Fibroblast of skin of back (primary cell): ENCODE data around the gene ZCCHC24.

ENCODE experiments used
- DNase-seq: peaks from one replicate; pipeline ENCODE4 v3.0.0-alpha.2; 2013

ZCCHC24 gene

DNA sequence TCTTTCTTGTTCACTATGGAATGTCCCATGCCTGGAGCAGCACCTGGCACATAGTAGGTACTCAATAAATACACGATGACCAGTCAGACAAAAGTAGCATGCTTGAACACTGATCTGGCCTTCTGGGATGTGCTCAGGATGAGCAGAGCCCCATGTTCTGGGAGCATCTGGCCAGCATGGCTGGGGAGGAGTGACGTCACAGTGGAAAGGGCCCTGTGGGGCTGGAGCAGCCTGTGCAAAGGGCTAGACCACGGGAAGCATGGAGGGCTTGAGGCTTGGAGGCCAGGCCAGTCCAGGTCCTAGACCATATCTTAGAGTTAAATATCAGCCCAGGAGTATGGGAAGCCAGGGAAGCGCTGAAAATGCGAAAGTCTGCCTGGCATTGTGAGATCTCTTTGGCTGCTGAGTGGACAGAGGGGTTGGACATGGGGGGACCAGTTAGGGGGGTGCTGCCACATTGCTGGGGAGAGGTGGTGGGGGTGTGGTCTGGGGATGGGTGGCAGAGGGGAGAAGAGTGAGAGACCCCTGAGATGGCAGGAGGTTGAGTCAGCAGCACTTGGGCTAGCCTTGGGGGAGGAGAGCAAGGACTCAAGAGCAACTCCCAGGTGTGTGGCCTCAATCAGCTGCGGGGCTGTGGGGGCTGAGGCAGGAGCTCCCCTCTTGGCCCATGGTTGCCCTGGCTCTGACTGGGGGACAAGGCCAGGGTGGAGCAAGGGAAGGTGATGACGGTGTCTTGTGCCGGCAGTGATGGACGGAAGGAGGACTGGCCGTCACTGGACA, 34.9 kb downstream of the ZCCHC24 start:
- no peak for DNase-seq

DNA sequence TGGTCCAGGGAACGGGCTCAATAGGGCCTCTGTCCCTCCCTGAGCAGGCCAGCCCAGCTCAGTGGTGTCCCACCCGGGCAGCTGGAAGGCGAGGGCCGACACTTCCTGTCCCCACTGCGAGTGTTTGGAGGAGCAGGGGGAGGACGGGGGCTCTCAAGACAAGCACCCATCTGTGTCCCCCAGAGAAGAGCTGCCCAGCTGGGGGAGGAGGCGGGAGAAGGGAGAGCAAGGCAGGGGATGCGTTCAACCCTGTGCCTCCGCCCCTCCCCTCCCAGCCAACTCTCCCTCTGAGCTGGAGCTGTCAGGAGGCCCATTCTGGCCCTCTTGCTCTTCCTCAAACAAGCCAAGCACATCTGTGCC, 35.7 kb downstream of the ZCCHC24 start:
- DNase-seq, result no peak

GRCh38 chr10:79409038-79409725, 36.2 kb downstream of the ZCCHC24 start:
- DNase-seq, result no peak

DNA sequence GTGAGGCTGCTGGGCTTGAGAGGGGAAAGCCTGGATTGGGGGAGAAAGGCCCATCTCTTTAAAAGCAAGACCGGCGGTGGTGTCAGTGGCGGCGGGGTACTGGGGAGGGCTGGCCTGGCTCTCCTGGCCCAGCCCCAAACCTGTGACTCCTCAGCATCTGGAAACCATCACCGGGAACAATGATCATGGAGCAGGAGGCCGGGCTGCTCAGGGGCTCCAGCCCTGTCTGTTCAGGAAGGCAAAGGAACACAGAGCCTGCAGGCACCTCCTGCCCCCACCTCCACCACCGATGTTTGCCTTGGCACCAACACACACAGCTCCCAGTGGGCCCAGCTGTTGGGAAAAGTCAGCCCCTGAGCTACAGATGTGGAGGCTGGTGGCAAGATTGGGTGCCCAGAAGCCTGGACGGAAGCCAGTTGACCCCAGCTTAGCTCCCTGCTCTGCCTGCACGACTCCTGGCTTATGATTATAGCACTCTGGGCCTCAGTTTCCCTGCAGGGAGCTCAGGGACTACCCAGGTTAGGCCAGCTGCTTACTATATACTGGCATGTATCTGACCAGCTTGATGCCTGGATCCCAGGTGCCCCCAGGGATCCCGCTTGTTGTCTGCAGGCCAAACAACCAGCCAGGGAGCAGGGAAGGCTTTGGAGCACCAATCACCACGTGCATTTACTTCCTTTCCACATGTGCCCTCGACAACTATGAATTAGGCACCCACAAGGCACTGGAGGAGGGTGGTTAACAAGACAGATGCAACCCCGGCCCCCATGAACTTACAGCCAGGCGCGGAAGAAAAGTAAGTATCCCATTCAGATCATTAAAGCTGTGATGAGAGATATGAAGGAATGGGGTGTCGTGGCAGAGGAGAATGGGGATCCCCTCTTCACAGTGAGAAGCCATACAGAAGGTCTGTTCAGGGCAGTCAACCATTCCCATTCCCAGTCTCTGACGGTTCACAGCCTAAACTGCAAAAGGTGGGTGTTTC, 37.3 kb downstream of the ZCCHC24 start:
- peak; percentile 68 for DNase-seq

DNA sequence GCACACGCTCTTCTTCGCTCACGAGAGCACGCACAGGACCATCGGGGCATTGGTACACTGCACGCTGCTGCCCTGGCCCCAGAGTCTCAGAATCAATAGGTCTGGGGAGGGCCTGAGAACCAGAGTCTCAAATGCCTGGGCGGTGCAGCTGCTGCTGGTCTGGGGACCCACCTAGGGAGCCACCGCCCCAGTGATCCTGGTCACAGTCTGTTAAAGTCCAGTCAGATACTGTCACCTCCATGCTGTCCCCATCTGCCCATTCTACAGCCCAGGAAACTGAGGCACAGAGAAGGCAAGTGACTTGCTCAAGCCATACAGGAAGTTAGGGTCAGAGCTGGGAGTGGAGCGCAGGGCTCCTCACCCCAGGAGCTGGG, 38.0 kb downstream of the ZCCHC24 start:
- DNase-seq, result no peak

DNA sequence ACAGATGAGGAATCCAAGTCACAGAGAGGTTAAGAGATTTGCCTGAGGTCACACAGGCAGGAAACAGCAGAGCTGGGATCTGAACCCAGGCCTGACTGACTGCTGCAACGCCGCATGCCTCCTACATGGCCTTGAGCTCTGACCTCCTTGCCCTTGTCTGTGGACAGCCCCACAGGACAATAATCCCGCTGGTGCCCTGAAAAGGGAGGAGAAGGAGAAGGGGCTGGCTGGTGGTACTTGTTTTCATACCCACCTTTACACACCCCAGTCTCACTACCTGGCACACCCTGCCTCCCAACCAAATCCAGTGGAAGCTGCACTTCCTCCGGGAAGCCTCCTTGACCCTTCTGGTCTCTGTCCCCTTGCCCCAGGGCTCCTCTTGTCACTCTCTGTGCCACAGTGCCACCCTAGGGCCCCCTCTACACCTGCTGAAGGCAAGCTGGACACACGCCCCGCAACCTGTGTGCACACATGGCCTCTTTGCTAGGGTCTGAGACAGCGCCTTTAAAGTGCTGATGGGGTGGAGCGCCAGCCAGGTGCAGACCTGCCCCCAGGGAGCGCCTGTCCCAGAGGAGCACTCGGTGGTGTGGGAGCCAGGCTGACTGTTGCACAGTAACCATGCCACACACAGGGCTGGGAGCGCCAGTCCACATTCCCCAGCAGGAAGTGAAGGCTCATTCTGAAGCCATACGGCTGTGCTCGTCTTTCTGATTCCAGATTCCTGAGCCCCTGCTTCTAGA, 38.6 kb downstream of the ZCCHC24 start:
- no peak for DNase-seq

GRCh38 chr10:79405995-79406515, 39.4 kb downstream of the ZCCHC24 start:
- no peak for DNase-seq

DNA sequence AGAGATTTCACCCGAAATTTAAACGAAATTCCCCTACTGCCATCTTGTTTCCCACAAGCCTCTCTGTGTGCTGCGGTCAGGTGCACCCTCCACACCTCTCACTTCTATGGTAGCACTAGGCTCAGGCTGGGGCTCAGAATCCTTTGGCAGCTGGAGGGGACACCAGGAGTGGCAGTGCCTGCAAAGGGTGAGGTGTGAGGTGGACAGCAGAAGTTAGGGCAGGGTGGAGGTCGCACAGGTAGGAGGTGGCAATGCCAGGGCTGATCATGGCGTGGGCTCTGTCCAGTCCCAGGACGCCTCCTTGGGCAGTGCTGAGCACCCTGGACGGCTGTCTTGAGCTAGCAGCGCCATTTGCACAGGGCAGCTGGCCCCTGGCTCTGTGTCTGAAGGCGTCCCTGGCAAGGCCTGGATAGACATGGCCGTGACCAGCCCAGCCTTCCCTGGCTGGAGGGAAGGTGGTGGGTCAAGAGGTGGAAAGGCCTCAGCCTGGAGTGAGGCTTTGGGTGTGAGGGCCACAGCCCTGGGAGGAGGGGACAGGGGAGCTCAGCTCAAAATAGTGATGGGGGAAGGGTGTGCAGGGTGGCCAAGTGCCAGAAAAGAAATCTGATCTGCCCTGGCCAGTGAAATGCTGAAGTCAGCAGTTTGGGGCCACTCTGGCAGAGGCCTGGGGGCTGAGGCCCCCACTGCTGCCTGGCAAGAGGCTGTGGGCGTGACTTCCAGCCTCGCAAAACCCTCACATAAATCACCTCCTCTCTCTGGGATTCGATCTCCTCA, 40.0 kb downstream of the ZCCHC24 start:
- no peak for DNase-seq

DNA sequence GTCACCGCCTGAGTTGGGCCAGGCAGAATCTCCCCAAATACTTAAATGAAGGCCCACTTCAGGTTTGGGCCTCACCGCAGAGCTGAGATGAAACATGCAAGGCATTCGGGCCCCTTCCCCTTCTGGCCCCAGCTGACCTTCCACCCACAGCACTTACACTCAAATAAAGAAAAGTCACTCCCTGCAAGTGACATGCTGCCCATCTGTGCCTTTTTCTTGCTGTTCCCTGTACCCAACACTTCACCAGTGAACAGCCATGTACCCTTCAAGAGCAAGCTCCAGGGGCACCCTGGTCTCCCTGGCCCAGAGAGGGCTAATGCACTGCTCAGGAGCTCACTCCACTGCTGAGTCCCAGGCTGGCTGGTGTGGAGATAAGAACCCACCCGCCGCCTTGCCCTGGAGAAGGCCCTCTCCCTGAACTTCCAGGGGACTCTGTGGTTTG, 40.7 kb downstream of the ZCCHC24 start:
- DNase-seq, result no peak

- DNase-seq, result peak; percentile 57
These were observed 41.2 kb downstream of the ZCCHC24 start for GRCh38 chr10:79404231-79404609.

DNA sequence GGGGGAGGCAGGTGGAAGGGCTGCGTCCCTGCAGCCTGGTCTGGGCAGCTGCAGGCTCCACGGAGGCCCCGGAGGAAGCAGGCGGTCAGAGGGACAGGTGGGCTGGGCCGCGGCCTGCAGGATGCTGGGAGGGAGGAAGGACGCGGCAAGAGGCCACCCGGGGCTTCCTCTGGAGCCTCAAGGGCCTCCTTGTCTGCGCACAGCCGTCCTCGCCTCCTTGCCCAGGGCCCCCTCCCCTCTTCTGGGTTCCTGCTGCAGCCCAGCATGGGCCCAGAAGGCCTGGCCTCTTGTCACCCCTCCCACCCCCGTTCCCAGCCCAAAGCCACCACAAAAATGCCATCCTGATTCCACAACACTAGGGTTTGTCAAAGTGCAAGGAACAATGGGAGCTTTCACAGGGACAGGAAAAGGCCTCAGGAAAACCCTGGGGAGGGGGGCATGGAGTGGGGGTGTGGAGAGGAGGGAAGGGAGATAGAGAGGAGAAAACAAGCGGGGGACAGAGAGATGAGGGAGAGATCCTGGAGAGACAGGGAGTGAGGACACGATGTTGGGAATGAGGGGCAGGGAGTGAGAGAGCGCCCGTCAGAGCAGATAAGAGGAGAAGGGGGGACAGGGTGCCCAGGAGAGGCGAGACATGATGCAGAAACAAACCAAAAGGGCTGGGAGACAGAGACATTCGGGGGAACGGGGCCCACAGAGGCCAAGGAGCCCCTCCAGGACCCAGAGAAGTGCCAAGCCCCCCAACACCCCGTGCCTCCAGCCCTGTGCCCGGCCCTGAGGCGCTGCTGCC, 41.8 kb downstream of the ZCCHC24 start:
- DNase-seq, result peak; percentile 67

DNA sequence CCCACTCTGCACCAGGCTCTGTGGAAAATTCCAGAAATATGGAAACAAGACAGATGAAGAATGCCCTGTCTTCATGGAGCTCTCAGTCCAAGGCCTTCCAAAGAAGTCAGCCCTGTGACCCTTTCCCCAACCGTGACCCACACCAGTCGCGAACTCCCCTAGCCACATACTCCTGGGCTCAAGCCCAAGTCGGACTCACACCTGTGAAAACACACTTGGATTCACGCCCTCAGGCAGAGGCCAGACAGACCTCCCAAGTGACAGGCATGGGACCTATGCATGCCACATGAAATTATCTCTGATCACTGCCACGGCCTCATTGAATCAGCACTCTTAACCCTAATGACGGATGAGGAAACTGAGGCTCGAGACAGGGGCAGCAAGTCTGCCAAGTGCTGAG, 42.5 kb downstream of the ZCCHC24 start:
- DNase-seq, result no peak

- no peak for DNase-seq
These were observed 42.8 kb downstream of the ZCCHC24 start for GRCh38 chr10:79402625-79402946.

DNA sequence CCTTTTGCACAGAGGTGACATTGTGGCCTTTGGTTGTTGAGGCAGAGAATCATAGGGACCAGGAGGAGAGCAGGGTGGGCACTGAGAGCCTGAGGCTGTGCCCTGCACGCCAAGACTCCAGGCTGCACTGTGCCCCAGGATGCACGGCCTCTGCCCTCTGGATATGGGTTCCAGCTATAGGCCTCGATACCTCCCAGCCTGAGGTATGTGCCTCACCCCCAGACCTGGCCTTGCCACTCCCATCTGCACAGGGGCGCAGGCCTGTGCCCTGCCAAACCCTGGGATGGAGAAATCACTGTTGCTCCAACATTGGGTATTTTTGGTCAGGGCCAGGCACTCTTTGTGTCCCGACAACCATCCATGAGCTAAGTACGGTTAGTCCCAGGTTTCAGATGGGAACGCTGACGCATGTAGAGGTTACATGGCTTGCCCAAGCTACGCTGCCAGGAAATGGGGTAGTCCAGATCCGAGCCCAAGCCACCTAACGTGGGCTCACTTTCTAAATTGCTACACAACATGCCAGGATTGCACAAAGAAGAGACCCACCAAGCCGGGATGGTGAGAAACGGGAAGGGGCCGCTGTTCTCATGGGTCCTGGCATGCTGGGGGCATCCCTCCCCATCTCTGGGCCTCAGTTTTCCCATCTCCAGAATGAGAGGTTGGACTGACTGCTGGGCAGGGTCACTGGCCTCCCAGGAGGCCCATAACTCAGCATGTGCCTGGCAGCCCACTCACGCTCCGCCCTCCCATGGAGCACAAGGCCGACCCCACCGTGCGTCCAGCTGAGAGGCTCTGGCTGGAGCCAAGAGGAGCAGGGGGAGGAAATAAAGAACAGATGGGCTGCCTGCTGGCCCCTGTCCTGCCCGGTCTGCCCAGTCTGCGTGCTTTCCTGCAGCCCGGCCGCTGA, 44.2 kb downstream of the ZCCHC24 start:
- DNase-seq, result peak; percentile 67

- no peak for DNase-seq
These were observed 45.0 kb downstream of the ZCCHC24 start for GRCh38 chr10:79400146-79401004.

- DNase-seq, result peak; percentile 96
These were observed 46.1 kb downstream of the ZCCHC24 start for GRCh38 chr10:79399223-79399831.

- DNase-seq, result no peak
These were observed 46.8 kb downstream of the ZCCHC24 start for GRCh38 chr10:79398642-79399041.
